ENCODE measurements around the gene PELI3.

The PELI3 gene

GRCh38 chr11:66510271-66510989 is 43.7 kb downstream of the PELI3 start, which contains the start of gene BBS1:
Gene BBS1, plus strand, starts transcription at chr11:66510635. Its CDS starts 25 bp downstream, at chr11:66510660.
- TF ChIP-seq POLR2AphosphoS5 (IDR thresholded peaks at IDR 0.05; ENCODE audit: low read depth, low read length), result peak; percentile 86
- TF ChIP-seq FOXP2 (optimal IDR thresholded peaks at IDR 0.05; ENCODE audit: borderline replicate concordance, extremely low read depth, extremely low read length, insufficient read depth), result peak; percentile 92
- peak; percentile 98 for TF ChIP-seq TAF1 (IDR thresholded peaks at IDR 0.05; ENCODE audit: borderline replicate concordance, insufficient read depth, low read length)
- peak in 1 of 2 experiments; percentile 72; a peak in 2 of 4 replicates for TF ChIP-seq REST (IDR thresholded peaks at IDR 0.05; ENCODE audit: insufficient read depth in 1 of 2, low read depth in 2 of 2, low read length in 2 of 2)
- TF ChIP-seq SIN3A (IDR thresholded peaks at IDR 0.05; ENCODE audit: borderline replicate concordance, insufficient read depth, low read length), result peak; percentile 96; the same call in 1 of the 2 replicates

GRCh38 chr11:66510990-66511339 is 44.3 kb downstream of the PELI3 start:
- TF ChIP-seq POLR2AphosphoS5 (IDR thresholded peaks at IDR 0.05; ENCODE audit: low read depth, low read length), result no peak
- TF ChIP-seq REST (IDR thresholded peaks at IDR 0.05; ENCODE audit: insufficient read depth in 1 of 2, low read depth in 2 of 2, low read length in 2 of 2), result no peak
- no peak for TF ChIP-seq SIN3A (IDR thresholded peaks at IDR 0.05; ENCODE audit: borderline replicate concordance, insufficient read depth, low read length)
- TF ChIP-seq TAF1 (IDR thresholded peaks at IDR 0.05; ENCODE audit: borderline replicate concordance, insufficient read depth, low read length), result no peak
- no peak for TF ChIP-seq FOXP2 (optimal IDR thresholded peaks at IDR 0.05; ENCODE audit: borderline replicate concordance, extremely low read depth, extremely low read length, insufficient read depth)

DNA sequence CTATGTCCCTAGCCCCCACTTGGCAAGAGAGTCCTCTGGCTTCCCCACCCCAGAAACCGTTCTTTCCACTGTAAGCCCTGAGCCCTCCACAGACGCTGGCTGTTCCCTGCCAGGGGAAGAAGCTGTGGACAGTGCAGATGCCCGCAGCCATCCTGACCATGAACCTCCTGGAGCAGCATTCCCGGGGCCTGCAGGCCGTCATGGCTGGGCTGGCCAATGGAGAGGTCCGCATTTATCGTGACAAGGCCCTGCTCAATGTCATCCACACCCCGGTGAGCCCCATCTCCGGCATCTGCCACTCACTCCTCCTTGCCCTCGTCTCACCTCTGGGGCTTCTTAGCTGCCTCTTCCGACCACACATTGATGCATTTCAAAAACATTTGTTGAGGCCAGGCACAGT is 56.9 kb downstream of the PELI3 start:
- TF ChIP-seq SIN3A (IDR thresholded peaks at IDR 0.05; ENCODE audit: borderline replicate concordance, insufficient read depth, low read length), result no peak
- no peak for TF ChIP-seq POLR2AphosphoS5 (IDR thresholded peaks at IDR 0.05; ENCODE audit: low read depth, low read length)
- no peak for TF ChIP-seq TAF1 (IDR thresholded peaks at IDR 0.05; ENCODE audit: borderline replicate concordance, insufficient read depth, low read length)
- TF ChIP-seq REST (IDR thresholded peaks at IDR 0.05; ENCODE audit: insufficient read depth in 1 of 2, low read depth in 2 of 2, low read length in 2 of 2), result no peak
- no peak for TF ChIP-seq FOXP2 (optimal IDR thresholded peaks at IDR 0.05; ENCODE audit: borderline replicate concordance, extremely low read depth, extremely low read length, insufficient read depth)

- no peak for TF ChIP-seq POLR2AphosphoS5 (IDR thresholded peaks at IDR 0.05; ENCODE audit: low read depth, low read length)
- no peak for TF ChIP-seq REST (IDR thresholded peaks at IDR 0.05; ENCODE audit: insufficient read depth in 1 of 2, low read depth in 2 of 2, low read length in 2 of 2)
- no peak for TF ChIP-seq FOXP2 (optimal IDR thresholded peaks at IDR 0.05; ENCODE audit: borderline replicate concordance, extremely low read depth, extremely low read length, insufficient read depth)
- TF ChIP-seq TAF1 (IDR thresholded peaks at IDR 0.05; ENCODE audit: borderline replicate concordance, insufficient read depth, low read length), result no peak
- TF ChIP-seq SIN3A (IDR thresholded peaks at IDR 0.05; ENCODE audit: borderline replicate concordance, insufficient read depth, low read length), result no peak
Measured at GRCh38 chr11:66524304-66525040, 57.8 kb downstream of the PELI3 start.

All from PFSK-1 (cell line).